Measurements from ENCODE around the gene CD8B2. TPM values are rescaled to one million over a fixed set of nuclear protein-coding genes. Genes with fewer than 3 reads are reported as not detected.
"Not testable (repeated sequence)": the region's sequence is repeated elsewhere in the genome, so short reads cannot be mapped to it uniquely, and the experiment has no call there.

Gene CD8B2
- polyA plus RNA-seq, 1 donor from 2014 or later: not detected

- peaks cover 2 to 10% (median 4%) of the 10 kb centered on the region in 3 donors for H3K9me3 Mint-ChIP-seq
- H3K4me1 Mint-ChIP-seq: no peaks in the 10 kb centered on the region
- H3K27ac Mint-ChIP-seq: no peak overlapping the region
- H3K4me3 Mint-ChIP-seq: no peak overlapping the region
- H3K36me3 Mint-ChIP-seq: no peaks in the 10 kb centered on the region
- H3K27me3 Mint-ChIP-seq: peaks cover 6% of the 10 kb centered on the region
Measured at GRCh38 chr2:106553321-106553720, 66.2 kb downstream of the CD8B2 start.

DNA sequence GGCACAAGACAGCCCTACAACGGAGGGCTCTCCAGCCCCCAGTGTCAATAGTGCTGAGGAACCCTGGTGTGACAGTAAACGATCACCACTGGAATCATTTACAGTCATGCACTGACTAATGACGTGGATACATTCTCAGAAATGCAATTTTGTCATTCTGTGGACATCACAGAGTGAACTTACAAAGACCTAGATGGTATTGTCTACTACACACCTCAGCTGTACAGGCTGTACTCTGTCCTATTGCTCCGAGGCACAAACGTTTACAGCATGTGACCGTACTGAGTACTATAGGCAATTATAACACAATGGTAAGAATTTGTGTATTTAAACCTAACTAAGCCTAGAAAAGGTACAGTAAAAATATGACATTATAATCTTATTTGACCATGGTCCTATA, 67.2 kb downstream of the CD8B2 start:
- H3K4me1 Mint-ChIP-seq: no peaks in the 10 kb centered on the region
- no peak overlapping the region for H3K27ac Mint-ChIP-seq
- H3K9me3 Mint-ChIP-seq: peaks cover 2 to 10% (median 4%) of the 10 kb centered on the region in 3 donors
- no peaks in the 10 kb centered on the region for H3K36me3 Mint-ChIP-seq
- H3K4me3 Mint-ChIP-seq: no peak overlapping the region
- H3K27me3 Mint-ChIP-seq: peaks cover 2% of the 10 kb centered on the region

DNA sequence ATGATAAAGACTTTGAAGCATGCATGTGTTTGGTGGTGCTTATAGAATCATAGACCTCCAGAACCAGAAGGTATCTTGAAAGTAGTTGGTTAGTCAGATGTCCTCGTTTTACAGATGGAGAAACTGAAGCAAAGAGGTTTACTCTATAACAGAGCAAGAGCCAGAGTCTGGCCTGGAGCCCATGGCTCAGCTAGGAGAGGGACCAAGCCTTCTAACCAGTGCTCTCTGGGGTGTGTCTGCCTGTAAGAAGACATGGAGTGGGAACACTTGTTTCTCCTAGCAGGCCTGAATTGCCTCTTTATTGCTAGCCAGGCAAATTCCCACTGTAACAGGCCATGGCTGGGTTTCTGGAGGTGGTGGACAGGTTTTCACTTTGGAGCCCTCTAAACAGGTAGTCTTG, 67.9 kb downstream of the CD8B2 start:
- Mint-ChIP-seq H3K9me3 (peaks cover 2 to 10% (median 4%) of the 10 kb centered on the region in 3 donors), H3K27ac (no peak overlapping the region), H3K36me3 (no peaks in the 10 kb centered on the region), H3K4me3 (no peak overlapping the region), H3K4me1 (no peaks in the 10 kb centered on the region), H3K27me3 (peaks cover 2% of the 10 kb centered on the region)

DNA sequence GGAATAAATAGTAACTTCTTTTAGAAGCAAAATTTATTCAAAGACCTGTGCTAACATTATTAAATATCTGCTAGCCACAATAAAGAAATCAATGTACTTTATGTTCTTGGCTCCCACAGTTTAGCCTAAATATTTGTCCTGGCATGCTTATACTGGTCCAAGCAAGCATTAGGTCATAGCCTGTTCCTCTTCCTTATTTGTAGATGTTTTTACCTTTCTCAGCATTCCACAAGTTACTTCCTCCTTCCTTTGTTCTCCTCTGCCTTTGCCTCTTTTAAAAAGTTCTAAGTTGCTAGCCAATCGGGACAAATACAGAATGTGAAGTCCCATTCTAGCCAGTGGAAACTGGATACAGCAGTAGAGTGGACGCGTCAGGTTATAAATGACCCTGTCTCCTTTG, 72.6 kb downstream of the CD8B2 start:
- not testable (repeated sequence) for H3K4me3 Mint-ChIP-seq, H3K27me3 Mint-ChIP-seq, H3K36me3 Mint-ChIP-seq, H3K4me1 Mint-ChIP-seq, H3K27ac Mint-ChIP-seq
- peaks cover 2 to 10% (median 4%) of the 10 kb centered on the region in 3 donors for H3K9me3 Mint-ChIP-seq

GRCh38 chr2:106560773-106561172, 73.6 kb downstream of the CD8B2 start:
- Mint-ChIP-seq H3K36me3 (no peaks in the 10 kb centered on the region), H3K9me3 (peaks cover 0 to 7% (median 2%) of the 10 kb centered on the region in 3 donors), H3K27me3 (peaks cover 1% of the 10 kb centered on the region), H3K4me1 (no peaks in the 10 kb centered on the region), H3K27ac (no peak overlapping the region), H3K4me3 (no peak overlapping the region)

DNA sequence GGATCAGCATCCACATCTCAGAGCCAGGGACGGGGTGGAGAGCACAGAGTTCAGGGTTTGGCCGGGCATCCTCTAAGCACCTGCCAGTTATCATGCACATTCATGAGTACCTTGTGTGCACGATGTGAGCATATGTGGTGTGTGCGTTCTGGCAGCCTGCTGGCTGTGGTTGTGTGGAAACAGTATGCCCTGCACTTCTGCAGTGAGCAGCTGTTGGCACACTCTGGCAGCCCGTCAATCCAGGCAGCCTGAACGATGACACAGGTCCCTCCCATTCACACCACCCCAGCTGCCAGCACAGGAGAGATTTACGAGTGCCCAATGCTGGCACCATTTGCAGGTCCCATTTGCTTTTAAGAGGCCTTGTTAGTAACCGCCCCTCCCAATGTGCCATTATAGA, 74.2 kb downstream of the CD8B2 start:
- Mint-ChIP-seq H3K27me3 (peaks cover 1% of the 10 kb centered on the region), H3K4me1 (no peaks in the 10 kb centered on the region), H3K27ac (no peak overlapping the region), H3K4me3 (no peak overlapping the region), H3K36me3 (no peaks in the 10 kb centered on the region), H3K9me3 (peaks cover 0 to 6% (median 2%) of the 10 kb centered on the region in 3 donors)

DNA sequence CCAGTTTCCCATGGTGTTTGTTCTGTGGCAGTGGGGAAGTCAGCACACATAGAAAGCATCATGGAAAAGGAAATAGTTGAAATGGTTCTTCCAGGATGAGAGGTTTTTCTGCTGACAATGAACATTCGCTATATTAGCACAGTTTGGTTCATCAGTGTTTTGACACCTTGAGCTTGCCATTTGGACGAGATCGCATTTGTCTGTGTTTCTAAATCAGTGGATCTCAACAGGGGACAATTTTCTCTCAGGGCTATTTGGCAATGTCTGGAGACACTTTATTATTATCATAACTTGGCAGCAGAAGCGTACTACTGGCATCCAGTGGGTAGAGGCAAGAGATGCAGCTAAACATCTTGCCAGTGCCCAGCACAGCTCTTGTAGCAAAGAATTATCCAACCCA, 74.6 kb downstream of the CD8B2 start:
- peaks cover 0 to 2% (median 2%) of the 10 kb centered on the region in 3 donors for H3K9me3 Mint-ChIP-seq
- no peaks in the 10 kb centered on the region for H3K4me1 Mint-ChIP-seq
- peaks cover 3% of the 10 kb centered on the region for H3K27me3 Mint-ChIP-seq
- H3K4me3 Mint-ChIP-seq: no peak overlapping the region
- H3K36me3 Mint-ChIP-seq: no peaks in the 10 kb centered on the region
- H3K27ac Mint-ChIP-seq: no peak overlapping the region

- no peaks in the 10 kb centered on the region for H3K36me3 Mint-ChIP-seq
- H3K4me1 Mint-ChIP-seq: no peaks in the 10 kb centered on the region
- H3K4me3 Mint-ChIP-seq: no peak overlapping the region
- peaks cover 3% of the 10 kb centered on the region for H3K27me3 Mint-ChIP-seq
- H3K27ac Mint-ChIP-seq: no peak overlapping the region
- peaks cover 0 to 2% (median 0%) of the 10 kb centered on the region in 3 donors for H3K9me3 Mint-ChIP-seq
Measured at GRCh38 chr2:106562268-106563186, 75.4 kb downstream of the CD8B2 start.

- H3K36me3 Mint-ChIP-seq: no peaks in the 10 kb centered on the region
- H3K27ac Mint-ChIP-seq: no peak overlapping the region
- H3K4me1 Mint-ChIP-seq: no peaks in the 10 kb centered on the region
- no peak overlapping the region for H3K4me3 Mint-ChIP-seq
- peaks cover 3% of the 10 kb centered on the region for H3K27me3 Mint-ChIP-seq
- H3K9me3 Mint-ChIP-seq: no peaks in the 10 kb centered on the region
Measured at GRCh38 chr2:106563195-106563594, 76.0 kb downstream of the CD8B2 start.

GRCh38 chr2:106565599-106565998, 78.4 kb downstream of the CD8B2 start:
- Mint-ChIP-seq H3K4me1 (no peaks in the 10 kb centered on the region), H3K36me3 (no peaks in the 10 kb centered on the region), H3K27ac (no peak overlapping the region), H3K27me3 (peaks cover 7% of the 10 kb centered on the region), H3K4me3 (no peak overlapping the region), H3K9me3 (no peaks in the 10 kb centered on the region)

GRCh38 chr2:106566050-106566449, 78.9 kb downstream of the CD8B2 start:
- no peaks in the 10 kb centered on the region for H3K9me3 Mint-ChIP-seq
- no peak overlapping the region for H3K4me3 Mint-ChIP-seq
- H3K36me3 Mint-ChIP-seq: peaks cover under 1% of the 10 kb centered on the region
- no peak overlapping the region for H3K27ac Mint-ChIP-seq
- H3K27me3 Mint-ChIP-seq: peaks cover 8% of the 10 kb centered on the region
- H3K4me1 Mint-ChIP-seq: no peaks in the 10 kb centered on the region

DNA sequence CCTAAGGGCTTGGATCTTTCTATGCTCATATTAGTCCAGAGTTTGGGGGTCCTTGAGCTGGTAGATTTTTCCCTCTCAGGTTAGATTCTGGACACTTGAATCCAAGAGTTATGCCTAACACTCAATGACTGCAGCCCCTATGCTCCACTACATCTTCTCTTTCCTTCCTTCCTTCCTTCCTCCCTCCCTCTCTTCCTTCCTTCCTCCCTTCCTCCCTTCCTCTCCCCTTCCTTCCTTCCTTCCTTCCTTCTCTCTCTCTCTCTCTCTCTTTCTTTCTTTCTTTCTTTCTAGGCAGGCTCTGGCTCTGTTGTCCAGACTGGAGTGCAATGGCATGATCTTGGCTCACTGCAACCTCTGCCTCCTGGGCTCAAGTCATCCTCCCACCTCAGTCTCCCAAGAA, 79.3 kb downstream of the CD8B2 start:
- not testable (repeated sequence) for H3K4me3 Mint-ChIP-seq, H3K36me3 Mint-ChIP-seq, H3K27ac Mint-ChIP-seq, H3K9me3 Mint-ChIP-seq, H3K4me1 Mint-ChIP-seq, H3K27me3 Mint-ChIP-seq

DNA sequence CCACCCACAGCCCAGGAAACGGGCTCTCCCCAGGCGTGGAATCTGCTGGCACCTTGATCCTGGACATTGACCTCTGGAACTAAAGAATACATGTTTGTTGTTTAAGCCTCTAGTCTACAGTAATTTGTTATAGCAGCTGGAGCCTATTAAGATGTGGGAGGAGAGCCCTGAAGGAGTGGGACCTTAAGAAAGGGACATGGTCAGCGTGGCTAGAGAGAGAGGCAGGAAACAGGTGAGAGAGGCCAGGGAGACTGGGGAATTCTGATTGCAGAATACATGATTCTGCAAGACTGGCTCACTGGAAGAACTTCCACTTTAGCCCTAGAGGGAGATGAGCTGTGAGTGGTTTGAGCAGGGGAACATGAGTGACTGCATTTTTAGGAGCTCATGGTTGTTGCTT, 83.2 kb downstream of the CD8B2 start:
- H3K36me3 Mint-ChIP-seq: peaks cover 2% of the 10 kb centered on the region
- peaks cover 7% of the 10 kb centered on the region for H3K27me3 Mint-ChIP-seq
- H3K27ac Mint-ChIP-seq: no peak overlapping the region
- no peaks in the 10 kb centered on the region for H3K4me1 Mint-ChIP-seq
- no peaks in the 10 kb centered on the region for H3K9me3 Mint-ChIP-seq
- H3K4me3 Mint-ChIP-seq: no peak overlapping the region

Data from IgD-negative memory B cell (primary cell).